Measurements from ENCODE around the gene CTPS2.
"Not testable (repeated sequence)": the region's sequence is repeated elsewhere in the genome, so short reads cannot be mapped to it uniquely, and the experiment has no call there.

CTPS2 gene

GRCh38 chrX:16712548-16713155 is at the start of gene CTPS2:
Gene CTPS2 (minus strand): TSS chrX:16712669. CDS start chrX:16702902, 9,767 bp downstream.
- peak; percentile 42 for DNase-seq (ENCODE audit: low spot score)

- DNase-seq (ENCODE audit: low spot score), result not testable (repeated sequence)
These were observed 49.0 kb upstream of the CTPS2 start for GRCh38 chrX:16761500-16761899.

- DNase-seq (ENCODE audit: low spot score), result no peak
These were observed 44.3 kb upstream of the CTPS2 start for GRCh38 chrX:16756724-16757123.

- no peak for DNase-seq (ENCODE audit: low spot score)
These were observed 41.5 kb upstream of the CTPS2 start for GRCh38 chrX:16754019-16754418.

GRCh38 chrX:16750136-16750535 is 37.7 kb upstream of the CTPS2 start:
- DNase-seq (ENCODE audit: low spot score), result no peak

GRCh38 chrX:16748425-16748824 is 36.0 kb upstream of the CTPS2 start:
- no peak for DNase-seq (ENCODE audit: low spot score)

GRCh38 chrX:16745659-16746058 is 33.2 kb upstream of the CTPS2 start:
- DNase-seq (ENCODE audit: low spot score), result no peak

- DNase-seq (ENCODE audit: low spot score), result no peak
These were observed 32.6 kb upstream of the CTPS2 start for GRCh38 chrX:16745102-16745501.

GRCh38 chrX:16743604-16744325 is 31.3 kb upstream of the CTPS2 start:
- DNase-seq (ENCODE audit: low spot score), result no peak

- no peak for DNase-seq (ENCODE audit: low spot score)
These were observed 27.1 kb upstream of the CTPS2 start for GRCh38 chrX:16739574-16739973.

GRCh38 chrX:16737024-16737423 is 24.6 kb upstream of the CTPS2 start:
- no peak for DNase-seq (ENCODE audit: low spot score)

- DNase-seq (ENCODE audit: low spot score), result no peak
These were observed 20.5 kb upstream of the CTPS2 start for GRCh38 chrX:16733013-16733412.

GRCh38 chrX:16730450-16730849 is 18.0 kb upstream of the CTPS2 start:
- no peak for DNase-seq (ENCODE audit: low spot score)

GRCh38 chrX:16727637-16728036 is 15.2 kb upstream of the CTPS2 start:
- DNase-seq (ENCODE audit: low spot score), result no peak

GRCh38 chrX:16726347-16726988 is 14.0 kb upstream of the CTPS2 start:
- not testable (repeated sequence) for DNase-seq (ENCODE audit: low spot score)

GRCh38 chrX:16725072-16725471 is 12.6 kb upstream of the CTPS2 start:
- no peak for DNase-seq (ENCODE audit: low spot score)

GRCh38 chrX:16722481-16722880 is 10.0 kb upstream of the CTPS2 start:
- DNase-seq (ENCODE audit: low spot score), result no peak

- DNase-seq (ENCODE audit: low spot score), result peak; percentile 95
These were observed 7.0 kb upstream of the CTPS2 start, which contains the start of gene SYAP1 for GRCh38 chrX:16719334-16720084. Gene SYAP1 (plus strand): TSS chrX:16719612. CDS start chrX:16719725, 113 bp downstream.

- no peak for DNase-seq (ENCODE audit: low spot score)
These were observed 6.4 kb upstream of the CTPS2 start for GRCh38 chrX:16718824-16719333.

GRCh38 chrX:16716451-16716850 is 4.0 kb upstream of the CTPS2 start:
- DNase-seq (ENCODE audit: low spot score), result not testable (repeated sequence)

- not testable (repeated sequence) for DNase-seq (ENCODE audit: low spot score)
These were observed 3.2 kb upstream of the CTPS2 start for GRCh38 chrX:16715638-16716037.

- DNase-seq (ENCODE audit: low spot score), result no peak
These were observed 2.0 kb upstream of the CTPS2 start for GRCh38 chrX:16714504-16714903.

All from Ammon's horn (tissue), 1 donor.